Neural progenitor cell (in vitro differentiated cells): ENCODE results near the gene AAMP. TPM values are rescaled to one million over a fixed set of nuclear protein-coding genes. Genes with fewer than 3 reads are reported as not detected.
"Not testable (repeated sequence)": the region's sequence is repeated elsewhere in the genome, so short reads cannot be mapped to it uniquely, and the experiment has no call there.

Source experiments
- DNase-seq: peaks from one replicate; pipeline ENCODE4 v3.0.0-alpha.2; 2016; ENCODE audit warnings: low spot score
- H2AFZ ChIP-seq: fragments of 200-600 bp; sonication (generic); replicated peaks from 2 replicates; pipeline ENCODE4 v1.6.1; 2016; ENCODE audit warnings: antibody characterized with exemption
- H3F3A ChIP-seq: fragments of 200-600 bp; sonication (generic); 2 replicates; pipeline ENCODE4 v1.6.1; 2016; ENCODE audit warnings: antibody characterized with exemption, low read depth
- H3K27ac ChIP-seq: fragments of 200-600 bp; sonication (generic); 2 replicates; pipeline ENCODE4 v1.5.1; 2016; ENCODE audit warnings: mild to moderate bottlenecking
- H3K27me3 ChIP-seq: fragments of 200-600 bp; sonication (generic); 2 replicates; pipeline ENCODE4 v1.6.1; 2016; ENCODE audit warnings: mild to moderate bottlenecking, moderate library complexity
- H3K36me3 ChIP-seq: fragments of 200-600 bp; sonication (generic); 2 replicates; pipeline ENCODE4 v1.5.1; 2016
- H3K4me1 ChIP-seq: fragments of 200-600 bp; sonication (generic); 2 replicates; pipeline ENCODE4 v1.6.1; 2016; ENCODE audit warnings: mixed run types
- H3K4me2 ChIP-seq: fragments of 200-600 bp; sonication (generic); 2 replicates; pipeline ENCODE4 v1.6.1; 2016
- H3K4me3 ChIP-seq: fragments of 200-600 bp; sonication (generic); 2 replicates; pipeline ENCODE4 v1.5.1; 2016
- H3K79me2 ChIP-seq: fragments of 200-600 bp; sonication (generic); 2 replicates; pipeline ENCODE4 v1.6.1; 2016; ENCODE audit warnings: low read depth
- H3K9ac ChIP-seq: fragments of 200-600 bp; sonication (generic); 2 replicates; pipeline ENCODE4 v1.6.1; 2016
- H3K9me3 ChIP-seq: fragments of 200-600 bp; sonication (generic); 2 replicates; pipeline ENCODE4 v1.5.1; 2016; ENCODE audit warnings: low read depth
- H4K20me1 ChIP-seq: fragments of 200-600 bp; sonication (generic); 2 replicates; pipeline ENCODE4 v1.6.1; 2016; ENCODE audit warnings: low read depth
- H3K27ac Mint-ChIP-seq: 3 replicates; pipeline ENCODE4 v1.8.0; 2021; ENCODE audit warnings: mixed read lengths
- H3K27me3 Mint-ChIP-seq: 2 replicates; pipeline ENCODE4 v1.8.0; 2022; ENCODE audit warnings: low read depth, mild to moderate bottlenecking, inconsistent platforms, moderate library complexity, mixed read lengths; ENCODE audit not compliant: insufficient read depth
- H3K36me3 Mint-ChIP-seq: 3 replicates; pipeline ENCODE4 v1.8.0; 2021; ENCODE audit warnings: mixed read lengths
- H3K4me1 Mint-ChIP-seq: 3 replicates; pipeline ENCODE4 v1.8.0; 2021; ENCODE audit warnings: mixed read lengths
- H3K4me3 Mint-ChIP-seq: 3 replicates; pipeline ENCODE4 v1.8.0; 2021; ENCODE audit warnings: mild to moderate bottlenecking, moderate library complexity, mixed read lengths
- H3K9me3 Mint-ChIP-seq: 3 replicates; pipeline ENCODE4 v1.8.0; 2020; ENCODE audit warnings: mixed read lengths
- EZH2 ChIP-seq: fragments of 200-600 bp; sonication (generic); IDR thresholded peaks from 2 replicates; pipeline ENCODE4 v1.6.1; 2017; ENCODE audit warnings: antibody characterized with exemption, mild to moderate bottlenecking, moderate library complexity
- EZH2phosphoT487 ChIP-seq: fragments of 200-600 bp; sonication (generic); IDR thresholded peaks from 2 replicates; pipeline ENCODE4 v1.6.1; 2017; ENCODE audit warnings: antibody characterized with exemption
- total RNA-seq: library from RNA; depleted of rRNA; stranded (reverse); fragments of >200 nt; gene quantifications from 2 replicates; pipeline ENCODE4 v1.2.3, GENCODE V29; 2015; ENCODE audit warnings: low replicate concordance
- TF ChIP-seq, protein P1 (sequence below): fragments of 200-600 bp; sonication (generic); IDR thresholded peaks from 2 replicates; pipeline ENCODE4 v1.5.1; 2017; ENCODE audit warnings: antibody characterized with exemption, mild to moderate bottlenecking

The AAMP gene
- total RNA-seq, 1 donor from 2014 or later = 90.4 TPM

DNA sequence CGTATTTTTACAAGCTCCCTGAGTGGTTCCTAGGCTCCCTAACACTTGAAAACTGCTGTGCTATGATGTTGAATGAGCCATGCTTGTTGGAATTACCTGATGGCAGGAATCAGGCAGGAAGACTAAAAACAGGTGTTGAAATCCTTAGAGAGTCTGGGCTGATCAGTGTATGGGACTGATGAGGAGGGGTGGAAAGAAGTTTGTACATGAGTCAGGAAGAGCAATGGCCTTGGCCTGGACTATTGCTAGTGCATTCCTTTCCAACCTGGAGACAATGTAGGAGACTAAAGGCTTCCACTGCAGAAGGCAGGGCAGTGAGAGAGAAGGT is 47.3 kb upstream of the AAMP start:
- no peak overlapping the region for H3K27ac ChIP-seq
- TF ChIP-seq, protein P1, sequence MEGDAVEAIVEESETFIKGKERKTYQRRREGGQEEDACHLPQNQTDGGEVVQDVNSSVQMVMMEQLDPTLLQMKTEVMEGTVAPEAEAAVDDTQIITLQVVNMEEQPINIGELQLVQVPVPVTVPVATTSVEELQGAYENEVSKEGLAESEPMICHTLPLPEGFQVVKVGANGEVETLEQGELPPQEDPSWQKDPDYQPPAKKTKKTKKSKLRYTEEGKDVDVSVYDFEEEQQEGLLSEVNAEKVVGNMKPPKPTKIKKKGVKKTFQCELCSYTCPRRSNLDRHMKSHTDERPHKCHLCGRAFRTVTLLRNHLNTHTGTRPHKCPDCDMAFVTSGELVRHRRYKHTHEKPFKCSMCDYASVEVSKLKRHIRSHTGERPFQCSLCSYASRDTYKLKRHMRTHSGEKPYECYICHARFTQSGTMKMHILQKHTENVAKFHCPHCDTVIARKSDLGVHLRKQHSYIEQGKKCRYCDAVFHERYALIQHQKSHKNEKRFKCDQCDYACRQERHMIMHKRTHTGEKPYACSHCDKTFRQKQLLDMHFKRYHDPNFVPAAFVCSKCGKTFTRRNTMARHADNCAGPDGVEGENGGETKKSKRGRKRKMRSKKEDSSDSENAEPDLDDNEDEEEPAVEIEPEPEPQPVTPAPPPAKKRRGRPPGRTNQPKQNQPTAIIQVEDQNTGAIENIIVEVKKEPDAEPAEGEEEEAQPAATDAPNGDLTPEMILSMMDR = no peak
- TF ChIP-seq EZH2phosphoT487 = no peak
- TF ChIP-seq EZH2 = no peak
- no peaks in the 10 kb centered on the region for H3K36me3 ChIP-seq
- H3K27me3 Mint-ChIP-seq = peaks cover 17% of the 10 kb centered on the region
- no peak overlapping the region for H2AFZ ChIP-seq
- H4K20me1 ChIP-seq = no peaks in the 10 kb centered on the region
- H3F3A ChIP-seq = peaks cover 3% of the 10 kb centered on the region
- peaks cover 9% of the 10 kb centered on the region for H3K4me1 Mint-ChIP-seq
- no peaks in the 10 kb centered on the region for H3K27me3 ChIP-seq
- no peak overlapping the region for H3K4me3 ChIP-seq
- H3K36me3 Mint-ChIP-seq = no peaks in the 10 kb centered on the region
- H3K9me3 ChIP-seq = no peaks in the 10 kb centered on the region
- H3K9me3 Mint-ChIP-seq = peaks cover 2% of the 10 kb centered on the region
- no peak for DNase-seq
- no peak overlapping the region for H3K9ac ChIP-seq
- no peak overlapping the region for H3K4me2 ChIP-seq
- H3K4me3 Mint-ChIP-seq = no peak overlapping the region
- no peak overlapping the region for H3K27ac Mint-ChIP-seq
- H3K4me1 ChIP-seq = peaks cover 3% of the 10 kb centered on the region
- H3K79me2 ChIP-seq = no peaks in the 10 kb centered on the region

DNA sequence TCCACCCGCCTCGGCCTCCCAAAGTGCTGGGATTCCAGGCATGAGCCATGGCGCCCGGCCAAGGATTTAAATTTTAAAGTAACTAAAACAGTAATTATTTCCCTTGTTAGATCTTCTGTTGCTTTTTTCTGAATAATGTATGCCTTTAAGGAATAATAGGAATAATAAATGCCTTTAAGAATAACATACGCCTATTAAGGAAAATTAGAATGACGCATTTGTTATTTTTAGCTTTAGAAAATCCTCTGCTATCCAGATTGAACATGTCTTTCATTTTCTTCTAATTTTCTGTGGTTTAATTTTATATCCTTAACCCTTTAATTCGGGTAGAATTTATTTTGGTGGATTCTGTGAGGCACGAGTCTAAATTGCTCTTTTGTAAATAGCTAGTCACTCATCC is 45.5 kb upstream of the AAMP start:
- H3K9me3 Mint-ChIP-seq = no peaks in the 10 kb centered on the region
- H4K20me1 ChIP-seq = no peaks in the 10 kb centered on the region
- no peak overlapping the region for H3K4me3 ChIP-seq
- H3K9me3 ChIP-seq = no peaks in the 10 kb centered on the region
- no peak overlapping the region for H3K4me3 Mint-ChIP-seq
- H3K27ac ChIP-seq = no peak overlapping the region
- H3K36me3 Mint-ChIP-seq = no peaks in the 10 kb centered on the region
- peaks cover 7% of the 10 kb centered on the region for H3K4me1 ChIP-seq
- H2AFZ ChIP-seq = no peak overlapping the region
- peaks cover 5% of the 10 kb centered on the region for H3F3A ChIP-seq
- no peaks in the 10 kb centered on the region for H3K79me2 ChIP-seq
- no peak overlapping the region for H3K4me2 ChIP-seq
- H3K9ac ChIP-seq = no peak overlapping the region
- H3K27me3 Mint-ChIP-seq = peaks cover 6% of the 10 kb centered on the region
- DNase-seq = no peak
- no peak overlapping the region for H3K27ac Mint-ChIP-seq
- no peaks in the 10 kb centered on the region for H3K27me3 ChIP-seq
- TF ChIP-seq EZH2phosphoT487 (no peak), EZH2 (no peak)
- TF ChIP-seq, protein P1 = no peak
- H3K36me3 ChIP-seq = no peaks in the 10 kb centered on the region
- H3K4me1 Mint-ChIP-seq = peaks cover 12% of the 10 kb centered on the region

- not testable (repeated sequence) for H3K79me2 ChIP-seq, H3K27me3 ChIP-seq, H3K4me2 ChIP-seq, DNase-seq, H3K4me3 Mint-ChIP-seq, H3K9me3 Mint-ChIP-seq, H3K27ac ChIP-seq, H3K9me3 ChIP-seq, H3K27ac Mint-ChIP-seq, H3K4me3 ChIP-seq, H3K9ac ChIP-seq, H3K27me3 Mint-ChIP-seq, H3K36me3 Mint-ChIP-seq, H3K4me1 ChIP-seq, H3F3A ChIP-seq, H3K36me3 ChIP-seq, H4K20me1 ChIP-seq, H2AFZ ChIP-seq
- H3K4me1 Mint-ChIP-seq = peaks cover 12% of the 10 kb centered on the region
Observed at GRCh38 chr2:218314764-218315163, 44.8 kb upstream of the AAMP start.

DNA sequence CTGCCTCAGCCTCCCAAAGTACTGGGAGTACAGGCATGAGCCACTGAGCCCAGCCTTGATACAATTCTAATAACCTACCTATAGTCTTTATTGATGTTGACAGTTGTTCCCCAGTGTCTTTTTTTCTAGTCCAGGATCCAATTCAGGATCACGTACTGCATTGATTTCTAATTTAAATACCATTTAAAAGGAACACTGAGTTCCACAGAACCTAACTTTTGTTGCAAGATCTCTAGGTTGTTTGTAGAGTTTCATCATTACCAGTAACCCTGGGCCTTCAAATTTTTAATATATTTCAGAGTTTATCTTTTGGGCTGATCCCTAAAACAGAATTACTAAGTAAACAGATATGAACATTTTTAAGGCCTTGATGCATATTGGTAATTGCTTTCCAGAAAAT is 43.4 kb upstream of the AAMP start:
- Histone ChIP-seq H3K4me2 (no peak overlapping the region), H3F3A (peaks cover 5% of the 10 kb centered on the region), H3K9me3 (no peaks in the 10 kb centered on the region), H4K20me1 (no peaks in the 10 kb centered on the region), H2AFZ (no peak overlapping the region), H3K36me3 (no peaks in the 10 kb centered on the region), H3K4me1 (peaks cover 7% of the 10 kb centered on the region), H3K4me3 (no peak overlapping the region), H3K79me2 (no peaks in the 10 kb centered on the region), H3K27ac (no peak overlapping the region), H3K9ac (no peak overlapping the region), H3K27me3 (no peaks in the 10 kb centered on the region)
- TF ChIP-seq EZH2phosphoT487 (no peak), EZH2 (no peak)
- TF ChIP-seq, protein P1 = no peak
- DNase-seq = no peak
- peaks cover 6% of the 10 kb centered on the region for H3K27me3 Mint-ChIP-seq
- no peak overlapping the region for H3K4me3 Mint-ChIP-seq
- no peak overlapping the region for H3K27ac Mint-ChIP-seq
- no peaks in the 10 kb centered on the region for H3K9me3 Mint-ChIP-seq
- peaks cover 12% of the 10 kb centered on the region for H3K4me1 Mint-ChIP-seq
- no peaks in the 10 kb centered on the region for H3K36me3 Mint-ChIP-seq
